Body of pancreas (tissue), 4 donors: ENCODE data around the gene EIF2B5. TPM values are rescaled to one million over a fixed set of nuclear protein-coding genes. Genes with fewer than 3 reads are reported as not detected.
"Not testable (repeated sequence)": the region's sequence is repeated elsewhere in the genome, so short reads cannot be mapped to it uniquely, and the experiment has no call there.

Experiments used
- ATAC-seq: fragments of 150-250 bp; one replicate; pipeline ENCODE4 v1.9.1; 2016
- DNase-seq, 4 donors: peaks; one replicate each; pipeline ENCODE4 v3.0.0-alpha.2; 2019
- H3K27ac ChIP-seq, 4 donors: fragments of 200-600 bp; sonication (generic); 1 replicate in 3 of 4; 2 replicates in 1 of 4; pipeline versions ENCODE4 v1.5.1 to v1.6.1; 2016 to 2019; ENCODE audit warnings: mild to moderate bottlenecking in 1 of 4, mixed read lengths in 1 of 4, moderate library complexity in 1 of 4
- H3K27me3 ChIP-seq, 2 donors: fragments of 200-600 bp; sonication (generic); one replicate each; pipeline ENCODE4 v1.6.0; 2016; ENCODE audit warnings: mild to moderate bottlenecking in 1 of 2
- H3K36me3 ChIP-seq, 2 donors: fragments of 200-600 bp; sonication (generic); replicated peaks in 1 of 2; 2 replicates each; pipeline ENCODE4 v1.5.1; 2016; ENCODE audit warnings: low read depth in 2 of 2; ENCODE audit not compliant: insufficient read depth in 1 of 2
- H3K4me1 ChIP-seq: fragments of 200-600 bp; sonication (generic); one replicate; pipeline ENCODE4 v1.6.0; 2016
- H3K4me3 ChIP-seq, 2 donors: fragments of 200-600 bp; sonication (generic); 1 replicate in 1 of 2; 2 replicates in 1 of 2; pipeline ENCODE4 v1.5.1; 2016 to 2019
- H3K9me3 ChIP-seq, 3 donors: fragments of 200-600 bp; sonication (generic); 1 replicate in 2 of 3; 2 replicates in 1 of 3; pipeline ENCODE4 v1.5.1; 2016
- CTCF ChIP-seq, 7 experiments: fragments of 450-650 bp in 4 of 7; fragments of 200-600 bp in 3 of 7; sonication (generic) in 3 of 7; IDR thresholded peaks; one replicate each; pipeline ENCODE4 v1.5.1; 2016 to 2019; ENCODE audit warnings: antibody characterized with exemption in 7 of 7
- POLR2A ChIP-seq, 3 donors: fragments of 450-650 bp; IDR thresholded peaks; one replicate each; pipeline ENCODE4 v1.6.1; 2016; ENCODE audit warnings: antibody characterized with exemption in 3 of 3, mild to moderate bottlenecking in 2 of 3
- WGBS, 2 donors: methylation state at CpG; one replicate each; pipeline ENCODE4 v1.1.5; 2017; 5-methylcytosine and 5-hydroxymethylcytosine counted together
- intact Hi-C: fragments of 100-400 bp; cut with DNase I; formaldehyde crosslinking; loops from one replicate; pipeline ENCODE4 v1.15.1; 2023
- total RNA-seq, 2 donors: library from RNA; depleted of rRNA; stranded (reverse); fragments of >200 nt; gene quantifications; one replicate each; pipeline ENCODE4 v1.1.0, GENCODE V29; 2016

Gene EIF2B5
- total RNA-seq, 2 donors from 2014 or later: 9.9 to 21.8 TPM

DNA sequence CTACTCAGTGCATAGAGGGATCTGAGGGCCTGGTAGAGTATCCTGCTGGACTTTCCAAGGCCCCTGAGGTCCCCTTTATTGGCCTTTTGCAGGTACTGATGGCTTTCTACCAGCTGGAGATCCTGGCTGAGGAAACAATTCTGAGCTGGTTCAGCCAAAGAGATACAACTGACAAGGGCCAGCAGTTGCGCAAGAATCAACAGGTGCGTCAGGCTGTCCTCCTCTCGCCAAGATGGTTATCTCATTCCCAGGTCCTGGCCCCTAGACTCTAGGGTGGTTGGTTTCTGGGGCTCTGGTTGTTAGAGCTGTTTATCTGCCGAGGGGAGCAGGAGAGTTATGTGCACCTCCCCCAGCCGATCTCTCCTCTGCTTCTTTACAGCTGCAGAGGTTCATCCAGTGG, 9.3 kb downstream of the EIF2B5 start:
- ATAC-seq (no peak), DNase-seq (no peak)
- H3K4me1 ChIP-seq: peaks cover 11% of the 10 kb centered on the region
- no peaks in the 10 kb centered on the region for H3K27me3 ChIP-seq
- H3K27ac ChIP-seq: no peak overlapping the region
- H3K4me3 ChIP-seq: no peak overlapping the region
- no peak for TF ChIP-seq CTCF (IDR thresholded peaks at IDR 0.05)
- TF ChIP-seq POLR2A (IDR thresholded peaks at IDR 0.05): no peak
- peaks cover 10 to 34% of the 10 kb centered on the region in 2 donors for H3K36me3 ChIP-seq
- 60 to 62% methylated on average over 5 of the region's 5 CpGs for WGBS, 2 donors
- intact Hi-C loops: no loop called here
- no peaks in the 10 kb centered on the region for H3K9me3 ChIP-seq

GRCh38 chr3:184145111-184145524, 10.0 kb downstream of the EIF2B5 start:
- ATAC-seq (peak; percentile 93), DNase-seq (peak; percentile 66 to 78 (median 73))
- WGBS, 2 donors: 21 to 28% methylated on average over 3 to 4 of the region's 4 CpGs
- no peaks in the 10 kb centered on the region for H3K9me3 ChIP-seq
- TF ChIP-seq POLR2A (IDR thresholded peaks at IDR 0.05): no peak
- peak; percentile 17 to 77 (median 64) for TF ChIP-seq CTCF (IDR thresholded peaks at IDR 0.05)
- peaks cover 11% of the 10 kb centered on the region for H3K4me1 ChIP-seq
- H3K36me3 ChIP-seq: peaks cover 10 to 34% of the 10 kb centered on the region in 2 donors
- intact Hi-C loops: no loop called here
- H3K27ac ChIP-seq: peak overlapping the region in 1 of 4 donors; percentile 4
- no peaks in the 10 kb centered on the region for H3K27me3 ChIP-seq
- no peak overlapping the region for H3K4me3 ChIP-seq

DNA sequence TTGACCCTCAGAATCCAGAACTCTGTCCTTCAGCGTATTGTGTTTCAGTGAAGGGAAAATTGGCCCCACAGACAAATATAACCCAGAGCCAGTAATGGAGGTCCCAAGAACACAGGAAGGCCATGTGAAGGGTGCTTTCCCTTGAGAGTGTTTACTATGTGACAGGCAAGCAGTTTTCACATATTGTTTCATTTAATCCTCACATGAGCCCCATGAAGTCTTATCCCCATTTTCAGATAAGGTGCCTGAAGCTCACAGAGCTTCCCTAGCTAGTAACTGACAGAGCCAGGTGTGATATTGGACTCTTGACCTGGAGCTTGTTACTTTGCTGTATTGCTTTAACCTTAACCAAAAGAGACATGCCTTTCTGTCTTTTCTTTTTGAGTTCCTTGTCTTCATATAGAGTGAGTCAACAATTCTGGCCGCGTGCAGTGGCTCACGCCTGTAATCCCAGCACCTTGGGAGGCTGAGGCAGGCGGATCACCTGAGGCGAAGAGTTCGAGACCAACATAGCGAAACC, 10.7 kb downstream of the EIF2B5 start:
- Histone ChIP-seq H3K27me3 (no peaks in the 10 kb centered on the region), H3K9me3 (no peaks in the 10 kb centered on the region), H3K27ac (peak overlapping the region in 1 of 4 donors; percentile 4), H3K4me1 (peaks cover 11% of the 10 kb centered on the region), H3K4me3 (no peak overlapping the region), H3K36me3 (peaks cover 10 to 29% of the 10 kb centered on the region in 2 donors)
- ATAC-seq (no peak), DNase-seq (no peak)
- intact Hi-C loops: no loop called here
- no peak for TF ChIP-seq POLR2A (IDR thresholded peaks at IDR 0.05)
- no peak for TF ChIP-seq CTCF (IDR thresholded peaks at IDR 0.05)
- 84 to 85% methylated on average over 8 of the region's 8 CpGs for WGBS, 2 donors

- no peak for DNase-seq
- Histone ChIP-seq H3K4me1 (peaks cover 11% of the 10 kb centered on the region), H3K36me3 (peaks cover 9 to 14% of the 10 kb centered on the region in 2 donors), H3K27me3 (no peaks in the 10 kb centered on the region), H3K4me3 (no peak overlapping the region), H3K27ac (no peak overlapping the region), H3K9me3 (no peaks in the 10 kb centered on the region)
- 75 to 78% methylated on average over 3 of the region's 3 CpGs for WGBS, 2 donors
- no peak for TF ChIP-seq CTCF (IDR thresholded peaks at IDR 0.05)
- TF ChIP-seq POLR2A (IDR thresholded peaks at IDR 0.05): no peak
- intact Hi-C loops: no loop called here
- ATAC-seq: no peak
These were observed 12.9 kb downstream of the EIF2B5 start for GRCh38 chr3:184148076-184148475.

GRCh38 chr3:184149123-184149522, 14.0 kb downstream of the EIF2B5 start:
- DNase-seq (no peak), ATAC-seq (no peak)
- Histone ChIP-seq H3K4me1 (peaks cover 11% of the 10 kb centered on the region), H3K27ac (no peak overlapping the region), H3K27me3 (no peaks in the 10 kb centered on the region), H3K36me3 (peaks cover 0 to 4% of the 10 kb centered on the region in 2 donors), H3K4me3 (no peak overlapping the region), H3K9me3 (no peaks in the 10 kb centered on the region)
- 88 to 92% methylated on average over 6 of the region's 6 CpGs for WGBS, 2 donors
- intact Hi-C loops: no loop called here
- no peak for TF ChIP-seq POLR2A (IDR thresholded peaks at IDR 0.05)
- no peak for TF ChIP-seq CTCF (IDR thresholded peaks at IDR 0.05)

DNA sequence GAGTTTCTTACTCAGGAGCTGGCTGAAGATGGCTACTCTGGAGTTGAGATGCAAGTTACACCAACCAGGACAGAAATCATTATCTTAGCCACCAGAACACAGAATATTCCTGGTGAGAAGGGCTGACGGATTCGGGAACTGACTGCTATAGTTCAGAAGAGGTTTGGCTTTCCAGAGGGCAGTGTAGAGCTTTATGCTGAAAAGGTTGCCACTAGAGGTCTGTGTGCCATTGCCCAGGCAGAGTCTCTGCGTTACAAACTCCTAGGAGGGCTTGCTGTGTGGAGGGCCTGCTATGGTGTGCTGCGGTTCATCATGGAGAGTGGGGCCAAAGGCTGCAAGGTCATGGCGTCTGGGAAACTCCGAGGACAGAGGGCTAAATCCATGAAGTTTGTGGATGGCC, 14.6 kb downstream of the EIF2B5 start:
- ATAC-seq, H3K27me3 ChIP-seq, H3K9me3 ChIP-seq, H3K4me1 ChIP-seq, H3K36me3 ChIP-seq, intact Hi-C loops, DNase-seq, H3K4me3 ChIP-seq, H3K27ac ChIP-seq: not testable (repeated sequence)
- 50 to 57% methylated on average over 3 to 6 of the region's 6 CpGs for WGBS, 2 donors
